ENCODE data around the gene PLEKHG4B.
"Not testable (repeated sequence)": the region's sequence is repeated elsewhere in the genome, so short reads cannot be mapped to it uniquely, and the experiment has no call there.

The PLEKHG4B gene

DNA sequence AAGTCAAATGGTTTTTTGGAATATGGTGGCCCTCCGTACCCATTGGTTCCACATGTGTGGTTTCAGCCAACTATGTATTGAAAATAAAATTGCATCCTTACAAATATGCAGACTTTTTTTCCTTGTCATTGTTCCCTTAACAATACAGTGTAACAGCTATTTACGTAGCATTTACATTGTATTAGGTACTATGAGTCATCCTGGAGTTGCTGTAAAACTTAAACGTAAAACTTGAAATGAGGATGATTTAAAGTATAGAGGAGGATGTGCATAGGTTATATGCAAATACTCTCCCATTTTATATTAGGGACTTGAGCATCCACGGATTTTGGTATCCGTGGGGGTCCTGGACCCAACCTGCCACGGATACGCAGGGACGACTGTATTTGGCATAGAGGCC is 142.5 kb downstream of the PLEKHG4B start:
- no peak for DNase-seq

GRCh38 chr5:235527-235926 is 143.6 kb downstream of the PLEKHG4B start:
- not testable (repeated sequence) for DNase-seq

- not testable (repeated sequence) for DNase-seq
Measured at GRCh38 chr5:237931-238330, 146.0 kb downstream of the PLEKHG4B start.

Measured in activated CD4-positive, alpha-beta T cell treated with anti-CD3 and anti-CD28 coated beads, Interleukin-2, Interleukin-6, amounts not matched to agents 100 ng/mL and 50 ng/mL, durations not matched to agents 16 hours and 8 hours (primary cell).